Activated T-helper 1 cell treated with Interleukin-2 at 50 U/mL for 16 hours (primary cell): ENCODE results near the gene MRPL28.
"Not testable (repeated sequence)": the region's sequence is repeated elsewhere in the genome, so short reads cannot be mapped to it uniquely, and the experiment has no call there.

Source experiments
- DNase-seq: peaks from one replicate; pipeline ENCODE4 v3.0.0-alpha.2; 2020; ENCODE audit warnings: low read depth

MRPL28 gene

DNA sequence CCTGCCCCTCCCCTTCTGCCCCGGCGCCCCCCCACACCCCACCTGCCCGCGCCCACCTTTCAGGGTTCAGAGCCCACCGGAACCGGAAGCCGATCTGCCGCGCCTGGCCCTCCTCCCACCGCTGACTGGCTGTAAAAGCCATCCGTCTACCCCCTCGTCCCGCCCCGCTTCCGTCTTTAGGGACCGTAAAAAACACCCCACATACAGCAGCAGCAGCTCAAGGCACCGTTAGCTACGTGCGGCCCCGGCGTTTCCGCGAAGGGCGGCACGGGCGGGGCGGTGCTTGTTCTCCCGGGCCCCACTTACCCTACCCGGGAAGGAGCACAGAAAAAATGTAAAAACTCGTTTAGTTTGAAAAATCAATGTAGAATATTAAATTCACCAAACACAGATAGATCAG, at the start of gene MRPL28:
Gene MRPL28 (minus strand): TSS at position 96 of the 400 bp plus-strand sequence. CDS start 320 bp downstream, outside the sequence.
- DNase-seq, result peak; percentile 86

DNA sequence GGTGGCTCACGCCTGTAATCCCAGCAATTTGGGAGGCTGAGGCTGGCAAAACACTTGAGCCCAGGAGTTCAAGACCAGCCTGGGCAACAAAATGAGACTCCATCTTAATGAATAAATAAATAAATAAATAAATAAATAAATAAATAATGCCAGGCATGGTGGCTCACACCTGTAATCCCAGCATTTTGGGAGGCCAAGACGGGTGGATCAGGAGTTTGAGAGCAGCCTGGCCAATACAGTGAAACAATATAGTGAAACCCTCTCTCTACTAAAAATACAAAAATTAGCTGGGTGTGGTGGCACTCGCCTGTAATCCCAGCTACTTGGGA, 44.8 kb upstream of the MRPL28 start:
- not testable (repeated sequence) for DNase-seq

DNA sequence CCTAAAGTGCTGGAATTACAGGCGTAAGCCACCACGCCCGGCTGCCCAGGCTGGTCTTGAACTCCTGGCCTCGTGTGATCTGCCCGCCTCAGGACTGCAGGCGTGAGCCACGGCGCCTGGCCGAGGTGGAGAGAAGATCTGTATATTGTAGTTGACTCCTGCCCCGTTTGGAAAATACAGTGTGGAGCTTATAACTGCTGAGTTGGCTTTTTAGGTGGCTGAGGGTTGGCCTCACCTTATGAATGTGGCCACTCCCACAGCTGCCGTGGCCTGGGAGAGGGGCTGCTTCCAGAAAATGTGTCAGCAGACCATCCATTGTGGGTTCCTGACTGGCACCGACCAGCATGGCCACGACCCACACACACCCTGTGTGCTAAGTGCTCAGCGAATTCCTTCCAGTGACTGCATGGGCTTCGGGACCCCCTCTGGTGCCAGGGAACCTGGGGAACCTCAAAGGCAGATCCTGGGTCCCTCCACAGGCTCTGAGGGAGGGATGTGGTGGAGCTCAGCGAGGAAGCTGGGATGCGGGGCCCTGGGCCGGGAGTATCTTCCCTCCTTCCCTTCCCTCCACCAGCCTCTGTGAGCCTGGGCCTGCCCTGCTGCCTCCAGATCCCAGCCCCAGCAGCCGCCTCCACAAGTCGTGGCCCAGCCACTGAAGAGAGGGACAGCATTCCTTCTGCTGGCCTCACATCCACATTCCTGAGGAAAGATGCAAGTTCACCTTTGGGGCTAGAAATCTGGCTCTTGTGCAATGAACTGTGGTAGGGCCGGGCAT, 44.2 kb upstream of the MRPL28 start:
- no peak for DNase-seq

GRCh38 chr16:411576-412265, 41.4 kb upstream of the MRPL28 start:
- DNase-seq, result no peak

DNA sequence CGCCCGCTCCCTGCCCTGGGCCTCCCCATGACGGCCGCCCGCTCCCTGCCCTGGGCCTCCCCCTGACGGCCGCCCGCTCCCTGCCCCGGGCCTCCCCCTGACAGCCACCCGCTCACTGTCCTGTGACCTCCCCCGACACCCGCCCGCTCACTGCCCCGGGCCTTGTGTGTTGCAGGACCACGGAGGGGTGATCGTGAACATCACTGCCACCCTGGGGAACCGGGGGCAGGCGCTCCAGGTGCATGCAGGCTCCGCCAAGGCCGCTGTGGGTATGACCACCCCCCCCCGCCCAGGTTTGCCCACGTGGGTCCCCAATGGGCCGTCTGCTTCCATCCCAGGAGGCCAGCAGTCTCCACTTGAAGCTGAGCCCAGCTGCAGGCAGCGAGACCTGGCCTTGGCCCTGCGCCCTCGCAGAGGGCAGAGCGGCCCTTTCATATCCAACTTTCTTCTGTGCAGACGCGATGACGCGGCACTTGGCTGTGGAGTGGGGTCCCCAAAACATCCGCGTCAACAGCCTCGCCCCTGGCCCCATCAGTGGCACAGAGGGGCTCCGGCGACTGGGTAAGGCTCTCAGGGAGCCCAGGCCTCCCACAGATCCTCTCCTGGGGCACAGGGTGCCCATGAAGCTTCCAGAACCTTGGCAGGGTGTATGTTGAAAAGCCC, 40.3 kb upstream of the MRPL28 start:
- DNase-seq, result no peak

DNA sequence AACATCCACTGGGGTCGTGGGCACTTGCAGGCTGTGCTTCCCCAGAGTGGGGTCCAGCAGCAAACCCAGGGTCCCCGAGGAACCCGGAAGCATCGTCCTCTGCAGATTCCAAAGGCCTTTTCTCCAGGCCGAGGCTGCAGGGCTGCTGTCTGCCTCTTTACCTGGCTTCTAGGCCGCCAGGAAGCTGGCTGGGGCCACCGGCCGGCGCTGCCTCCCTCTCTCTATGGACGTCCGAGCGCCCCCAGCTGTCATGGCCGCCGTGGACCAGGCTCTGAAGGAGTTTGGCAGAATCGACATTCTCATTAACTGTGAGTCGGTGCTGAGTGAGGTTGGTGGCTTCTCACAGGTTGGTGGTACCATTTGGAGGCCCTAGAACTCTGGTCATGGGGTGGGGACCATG, 36.9 kb upstream of the MRPL28 start:
- no peak for DNase-seq

DNA sequence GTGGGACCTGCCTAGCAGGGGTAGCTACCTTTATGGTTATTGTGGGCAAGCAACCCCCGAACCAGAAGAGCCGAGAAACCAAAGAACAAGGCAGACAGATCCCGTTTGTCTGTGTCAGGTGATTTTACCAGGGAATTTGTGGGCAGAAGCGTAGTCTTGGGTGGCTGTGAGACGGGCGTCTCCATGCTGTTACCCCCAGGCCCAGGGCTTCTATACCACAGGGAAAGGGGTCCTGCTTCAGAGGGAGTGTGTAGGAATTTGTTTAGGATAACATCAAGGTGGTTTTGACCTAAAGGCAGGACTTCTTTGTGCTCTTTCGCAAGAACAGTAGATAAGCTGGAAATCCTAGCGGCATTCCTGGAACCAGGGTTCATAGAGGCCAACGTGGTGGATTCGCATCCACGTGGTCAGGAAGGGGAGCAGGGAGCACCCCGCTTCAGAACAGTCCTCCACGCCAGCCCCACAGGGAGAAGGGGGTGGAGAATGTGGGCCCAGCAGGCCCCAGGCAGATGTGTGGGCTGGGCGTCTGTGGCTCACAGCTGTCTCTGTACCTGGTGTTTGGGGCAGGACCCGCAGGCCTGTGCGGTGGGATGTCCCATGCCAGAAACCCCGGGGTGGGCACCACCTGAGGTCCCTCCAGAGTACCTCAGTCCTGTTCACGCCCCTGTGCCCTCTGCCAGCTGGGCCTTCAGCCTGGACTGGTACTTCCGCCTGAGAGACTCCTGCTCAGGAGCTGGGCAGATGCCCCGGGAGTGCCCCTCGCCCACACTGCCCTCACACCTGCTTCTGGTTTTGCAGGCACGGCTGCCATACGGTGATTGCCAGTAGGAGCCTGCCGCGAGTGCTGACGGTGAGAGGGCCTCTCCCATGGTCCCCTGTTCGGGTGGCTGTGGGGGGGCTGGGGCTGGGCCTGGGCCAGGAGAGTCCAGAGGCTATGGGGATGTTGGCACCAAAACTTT, 35.5 kb upstream of the MRPL28 start:
- no peak for DNase-seq

- DNase-seq, result no peak
Measured at GRCh38 chr16:404971-405486, 34.7 kb upstream of the MRPL28 start.

DNA sequence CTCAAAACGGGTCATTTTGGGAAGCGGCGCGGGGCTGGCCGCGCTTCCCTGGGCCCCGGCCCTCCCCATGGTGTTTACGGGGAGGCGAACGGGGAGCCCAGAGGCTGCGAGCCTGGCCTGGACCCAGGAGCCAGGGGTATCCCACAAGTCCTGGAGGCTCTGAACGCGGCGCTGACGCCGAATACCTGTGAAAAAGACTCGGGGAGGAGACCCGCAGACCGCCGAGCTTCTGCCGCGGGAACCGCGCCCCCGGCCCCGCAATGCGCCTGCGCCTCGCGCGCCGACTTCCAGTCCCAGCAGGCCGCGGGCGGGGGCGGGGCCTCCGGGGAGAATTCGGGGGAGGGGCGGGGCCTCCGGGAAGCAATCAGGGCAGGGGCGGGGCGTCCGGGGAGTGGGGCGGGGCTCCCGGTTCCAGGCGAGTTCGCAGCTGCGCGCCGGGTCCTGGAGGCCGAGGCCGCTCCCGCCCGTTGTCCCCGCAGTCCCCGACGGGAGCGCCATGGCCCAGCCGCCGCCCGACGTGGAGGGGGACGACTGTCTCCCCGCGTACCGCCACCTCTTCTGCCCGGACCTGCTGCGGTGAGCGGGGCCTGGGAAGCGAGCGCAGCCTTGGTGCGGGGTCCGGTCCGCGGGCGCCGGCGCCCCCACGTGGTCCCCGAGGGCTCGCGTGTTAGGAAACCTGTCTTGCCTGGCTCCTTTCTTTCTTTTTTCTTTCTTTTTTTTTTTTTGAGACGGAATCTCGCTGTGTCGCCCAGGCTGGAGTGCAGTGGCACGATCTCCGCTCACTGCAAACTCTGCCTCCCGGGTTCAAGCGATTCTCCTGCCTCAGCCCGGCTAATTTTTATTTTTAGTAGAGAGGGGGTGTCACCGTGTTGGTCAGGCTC, 31.4 kb upstream of the MRPL28 start, which contains the start of gene DECR2:
Gene DECR2 (plus strand): TSS at position 418 of the 881 bp plus-strand sequence. CDS start 79 bp downstream, at position 497.
- DNase-seq, result peak; percentile 97

GRCh38 chr16:400061-400591, 29.8 kb upstream of the MRPL28 start:
- no peak for DNase-seq

GRCh38 chr16:399340-400019, 29.1 kb upstream of the MRPL28 start:
- DNase-seq, result no peak

DNA sequence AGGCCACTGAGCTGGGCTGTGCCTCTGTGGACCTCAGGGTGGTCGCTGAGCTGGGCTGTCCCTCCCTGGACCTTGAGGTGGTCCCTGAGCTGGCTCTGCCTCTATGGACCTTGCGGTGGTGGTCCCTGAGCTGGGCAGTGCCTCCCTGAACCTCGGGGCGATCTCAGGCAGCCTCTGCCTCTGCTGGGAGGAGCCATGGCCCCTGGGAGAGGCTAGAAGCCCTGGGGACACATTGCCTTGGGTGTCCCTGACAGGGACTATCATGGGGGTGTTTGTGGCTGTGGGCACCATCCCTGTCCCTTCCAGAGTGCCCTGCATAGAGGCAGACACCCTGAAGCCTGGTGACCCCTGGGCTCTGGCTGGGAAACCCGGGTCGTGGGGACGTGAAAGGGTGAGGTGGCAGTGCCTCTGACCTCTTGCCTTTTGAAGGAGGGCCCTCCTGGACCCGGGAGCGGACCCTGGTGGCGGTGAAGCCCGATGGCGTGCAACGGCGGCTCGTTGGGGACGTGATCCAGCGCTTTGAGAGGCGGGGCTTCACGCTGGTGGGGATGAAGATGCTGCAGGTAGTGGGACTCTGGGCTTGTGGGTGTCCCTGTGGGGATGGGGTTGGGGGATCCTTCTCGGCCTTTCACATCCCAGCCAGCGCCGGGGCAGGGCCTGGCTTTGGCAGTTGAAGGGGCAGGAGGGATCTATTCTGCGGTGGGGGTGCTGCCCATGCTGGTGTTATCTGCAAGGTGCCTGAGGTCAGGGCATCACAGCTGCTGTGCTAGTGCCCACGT, 28.4 kb upstream of the MRPL28 start:
- DNase-seq, result no peak

DNA sequence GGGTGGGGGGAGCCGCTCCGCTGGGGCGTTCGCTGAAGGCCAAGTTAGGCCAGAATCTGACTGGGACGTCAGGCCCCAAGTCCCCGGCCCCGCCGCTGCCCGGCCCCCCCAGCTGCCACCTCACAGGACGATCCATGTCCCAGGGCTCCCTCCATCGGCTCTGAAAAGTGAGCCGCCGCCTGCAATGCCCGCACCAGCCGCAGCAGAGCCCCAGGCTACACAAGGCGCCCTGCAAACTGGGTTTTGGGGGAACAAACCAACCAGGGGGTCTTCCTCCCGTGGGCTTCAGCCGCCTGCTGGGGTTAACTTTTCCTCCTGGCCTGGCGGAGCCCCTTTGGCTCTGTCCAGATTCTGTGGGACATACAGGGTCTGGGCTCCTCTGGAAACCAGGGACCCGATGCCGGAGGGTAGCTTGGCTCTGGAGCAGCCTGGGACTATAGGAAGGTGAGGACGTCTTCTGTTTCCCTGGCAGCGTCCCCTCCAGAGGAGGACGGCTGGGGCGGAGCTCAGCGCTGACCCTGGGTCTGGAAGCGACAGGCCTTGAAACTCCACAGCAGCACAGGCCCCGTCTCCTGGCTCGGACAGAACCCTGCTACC, 27.5 kb upstream of the MRPL28 start:
- DNase-seq, result no peak

- DNase-seq, result no peak
Measured at GRCh38 chr16:397135-397661, 26.9 kb upstream of the MRPL28 start, which contains the start of gene NME4. NME4 (plus strand) TSS chr16:397199; CDS start chr16:397223, 24 bp downstream.

DNA sequence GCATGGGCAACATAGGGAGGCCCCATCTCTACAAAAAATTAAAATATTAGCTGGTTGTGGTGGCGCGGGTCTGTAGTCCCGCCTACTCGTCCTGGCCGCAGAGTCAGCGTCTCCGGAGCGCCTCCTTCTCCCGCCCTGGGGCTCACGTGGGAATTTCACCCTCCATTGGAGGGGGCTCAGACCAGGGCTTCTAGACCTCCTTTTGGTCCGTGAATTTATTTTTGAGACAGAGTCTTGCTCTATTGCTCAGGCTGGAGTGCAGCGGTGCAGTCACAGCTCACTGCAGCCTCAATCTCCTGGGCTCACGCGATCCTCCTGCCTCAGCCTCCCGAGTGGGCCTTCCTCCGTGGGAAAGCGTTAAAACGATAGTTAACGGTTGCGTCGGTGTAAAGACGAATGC, 26.3 kb upstream of the MRPL28 start:
- no peak for DNase-seq

DNA sequence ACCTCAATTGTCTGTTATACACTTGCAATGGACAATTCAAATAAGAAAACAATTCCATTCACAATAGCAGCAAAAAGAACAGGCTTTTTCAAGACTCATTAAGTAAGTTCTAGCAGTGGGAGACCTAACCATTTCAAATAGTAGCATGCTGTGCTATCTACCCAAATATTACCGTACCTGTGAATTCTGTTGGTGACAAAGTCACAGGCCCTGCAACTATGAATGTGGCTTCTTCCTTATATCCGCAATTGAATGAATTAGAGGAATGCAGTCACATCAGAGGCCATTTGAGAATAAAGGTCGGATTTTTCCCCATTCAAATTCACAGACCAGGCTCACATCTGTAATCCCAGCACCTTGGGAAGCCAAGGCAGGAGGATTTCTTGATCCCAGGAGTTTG, 25.9 kb upstream of the MRPL28 start:
- DNase-seq, result no peak

- DNase-seq, result no peak
Measured at GRCh38 chr16:392450-393030, 22.2 kb upstream of the MRPL28 start.

- DNase-seq, result peak; percentile 61
Measured at GRCh38 chr16:391885-392335, 21.6 kb upstream of the MRPL28 start.
